Measurements from ENCODE around the gene PTPRN2. TPM values are rescaled to one million over a fixed set of nuclear protein-coding genes. Genes with fewer than 3 reads are reported as not detected.

PTPRN2 gene
- total and polyA plus RNA-seq, 2 donors (not counting 3 experiments of a cell fraction or from before 2014, with no cell fraction given): 0.62 to 0.88 TPM

GRCh38 chr7:158415316-158415715, 172.3 kb downstream of the PTPRN2 start:
- no peaks in the 10 kb centered on the region for H3K4me1 ChIP-seq (ENCODE audit: control insufficient read depth, extremely low read depth, insufficient read depth, low read length)
- H3K9ac ChIP-seq (replicated peaks; ENCODE audit: extremely low read depth, insufficient read depth, low read length): no peak overlapping the region
- no TSS peak for BruUV-seq (replicated peaks)
- H3K4me3 ChIP-seq (replicated peaks in 1 of 3; ENCODE audit: insufficient read depth in 1 of 3, low read depth in 1 of 3, low read length in 3 of 3): no peak overlapping the region
- H3K4me2 ChIP-seq (ENCODE audit: insufficient read depth, low read length): no peak overlapping the region
- FAIRE-seq (no peak), DNase-seq (ENCODE audit: low read depth, low spot score) (no peak)
- no peak overlapping the region for H2AFZ ChIP-seq (ENCODE audit: low read depth, low read length)
- ChIA-PET POLR2A (no interaction called here), CTCF (no interaction called here)
- H3K9me3 ChIP-seq (replicated peaks; ENCODE audit: control insufficient read depth, insufficient read depth, low read length): peaks cover 20% of the 10 kb centered on the region
- intact Hi-C loops (cut with micrococcal nuclease): no loop called here
- H3K36me3 ChIP-seq (ENCODE audit: control insufficient read depth in 2 of 2, extremely low read depth in 1 of 2, insufficient read depth in 2 of 2, low read length in 2 of 2): no peaks in the 10 kb centered on the region
- H4K20me1 ChIP-seq (replicated peaks; ENCODE audit: control insufficient read depth, extremely low read depth, insufficient read depth, low read length): no peaks in the 10 kb centered on the region
- H3K27ac ChIP-seq (ENCODE audit: insufficient read depth, low read depth, low read length): no peak overlapping the region
- H3K79me2 ChIP-seq (ENCODE audit: control insufficient read depth, insufficient read depth, low read length): no peaks in the 10 kb centered on the region
- H3K9me1 ChIP-seq (replicated peaks; ENCODE audit: control insufficient read depth, extremely low read depth, insufficient read depth, low read length): no peaks in the 10 kb centered on the region
- no peaks in the 10 kb centered on the region for H3K27me3 ChIP-seq (ENCODE audit: control insufficient read depth in 2 of 2, insufficient read depth in 2 of 2, low read length in 2 of 2)
- dilution Hi-C loops (cut with MboI; ENCODE audit: extremely low pct_ligation_motif_present, low sequenced_read_pairs): no loop called here
- TF ChIP-seq POLR2A (IDR thresholded peaks at IDR 0.05; ENCODE audit: low read depth, low read length): no peak
- TF ChIP-seq JUN (IDR thresholded peaks at IDR 0.05; ENCODE audit: borderline replicate concordance, insufficient read depth, insufficient read length, low read depth): no peak
- no peak for TF ChIP-seq CTCF (IDR thresholded peaks at IDR 0.05; ENCODE audit: extremely low read depth in 1 of 2, insufficient read depth in 1 of 2, low read depth in 1 of 2, low read length in 2 of 2)
- TF ChIP-seq EZH2 (IDR thresholded peaks at IDR 0.05; ENCODE audit: borderline replicate concordance, low read depth, low read length, severe bottlenecking): no peak
- no peak for TF ChIP-seq MYC (IDR thresholded peaks at IDR 0.05; ENCODE audit: low read depth, low read length)
- no peak for TF ChIP-seq POLR2AphosphoS5 (IDR thresholded peaks at IDR 0.05; ENCODE audit: insufficient read depth, low read depth, low read length)
- TF ChIP-seq MAX (IDR thresholded peaks at IDR 0.05; ENCODE audit: insufficient read depth, insufficient read length): no peak
- no peak for TF ChIP-seq GATA2 (IDR thresholded peaks at IDR 0.05; ENCODE audit: insufficient read depth, insufficient read length, low read depth, low read length)
- TF ChIP-seq FOS (IDR thresholded peaks at IDR 0.05; ENCODE audit: borderline replicate concordance, insufficient read depth, low read length): no peak

Measured in endothelial cell of umbilical vein (primary cell).